HG03342 (cell line): ENCODE data around the gene FA2H.
A peak's percentile ranks its signal among the peaks of the same experiment; 100 is the strongest.
"Not testable (repeated sequence)": the region's sequence is repeated elsewhere in the genome, so short reads cannot be mapped to it uniquely, and the experiment has no call there.

Experiments
- ATAC-seq: cut with Tn5 transposase; IDR thresholded peaks from one replicate; pipeline ENCODE4 v1.9.1; 2021; ENCODE audit warnings: mild to moderate bottlenecking, moderate library complexity; ENCODE audit not compliant: unreplicated experiment

FA2H gene

GRCh38 chr16:74725651-74726455 lies 48.8 kb downstream of the FA2H start:
- ATAC-seq, result no peak

DNA sequence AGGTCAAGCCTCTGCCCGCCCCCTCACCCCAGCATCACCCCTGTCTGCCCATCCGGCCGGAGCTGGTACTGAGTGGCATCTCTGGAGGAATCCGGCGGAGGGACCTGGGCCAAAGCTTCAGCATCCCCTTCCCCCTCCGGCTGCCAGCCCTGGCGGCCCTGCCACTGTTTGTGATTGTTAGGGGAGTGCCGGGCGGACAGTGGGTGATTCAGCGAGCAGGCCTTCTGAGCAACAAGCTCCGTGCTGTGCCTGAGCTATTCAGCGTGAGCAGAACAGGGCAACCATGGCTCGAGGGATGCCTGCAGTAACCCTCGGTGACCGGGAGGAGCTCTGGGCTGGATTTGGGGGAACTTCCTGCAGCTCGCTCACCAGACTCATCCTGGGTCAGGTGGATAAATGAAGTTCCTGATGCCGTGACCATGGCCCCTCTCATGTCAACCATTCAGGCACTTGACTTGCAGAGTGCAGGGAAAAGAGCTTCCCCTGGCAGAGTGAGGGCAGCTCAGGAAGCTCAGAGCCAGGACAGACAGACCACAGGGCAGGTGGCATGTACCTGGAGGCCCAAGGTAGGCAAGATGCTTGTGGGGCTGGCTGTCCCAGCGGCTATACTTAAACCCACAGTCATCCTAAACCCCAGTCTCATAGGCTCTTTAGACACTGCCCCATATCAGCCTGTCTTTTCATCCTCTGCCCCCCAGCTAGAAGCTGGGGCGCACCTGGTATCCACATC lies 49.6 kb downstream of the FA2H start:
- no peak for ATAC-seq

- no peak for ATAC-seq
These were observed 51.4 kb downstream of the FA2H start for GRCh38 chr16:74723256-74723655.

DNA sequence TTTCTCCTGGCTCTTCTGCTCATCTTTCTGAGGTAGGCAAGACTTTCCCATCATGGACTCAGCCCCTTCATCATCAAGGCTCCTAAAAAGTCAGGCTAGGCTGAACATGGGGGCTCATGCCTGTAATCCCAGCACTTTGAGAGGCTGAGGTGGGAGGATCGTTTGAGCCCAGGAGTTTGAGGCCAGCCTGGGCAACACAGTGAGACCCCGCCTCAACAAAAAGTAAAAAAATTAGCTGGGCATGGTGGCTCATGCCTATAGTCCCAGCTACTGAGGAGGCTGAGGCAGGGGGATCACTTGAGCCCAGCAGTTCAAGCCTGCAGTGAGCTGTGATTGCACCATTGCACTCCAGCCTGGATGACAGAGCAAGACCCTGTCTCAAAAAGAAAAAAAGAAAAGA lies 52.5 kb downstream of the FA2H start:
- ATAC-seq, result not testable (repeated sequence)

DNA sequence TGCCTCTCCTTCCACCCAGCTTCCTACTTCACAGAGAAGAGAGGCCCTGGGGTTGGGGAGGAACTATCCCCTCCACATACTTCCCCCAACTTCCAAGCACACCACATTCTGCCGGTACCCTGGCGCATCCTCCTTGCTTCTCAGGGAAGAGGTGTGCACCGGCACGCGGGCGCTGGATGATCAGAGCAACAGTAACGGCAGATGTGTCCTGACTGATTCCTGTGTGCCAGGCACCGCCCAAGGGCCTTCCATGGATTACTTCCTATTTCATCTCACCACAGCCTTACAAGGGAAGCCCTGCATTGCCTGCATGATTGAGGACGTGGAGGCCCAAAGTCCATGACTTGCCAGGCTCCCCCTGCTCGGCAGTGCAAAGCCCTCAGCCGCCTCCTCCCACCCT lies 52.9 kb downstream of the FA2H start:
- no peak for ATAC-seq

DNA sequence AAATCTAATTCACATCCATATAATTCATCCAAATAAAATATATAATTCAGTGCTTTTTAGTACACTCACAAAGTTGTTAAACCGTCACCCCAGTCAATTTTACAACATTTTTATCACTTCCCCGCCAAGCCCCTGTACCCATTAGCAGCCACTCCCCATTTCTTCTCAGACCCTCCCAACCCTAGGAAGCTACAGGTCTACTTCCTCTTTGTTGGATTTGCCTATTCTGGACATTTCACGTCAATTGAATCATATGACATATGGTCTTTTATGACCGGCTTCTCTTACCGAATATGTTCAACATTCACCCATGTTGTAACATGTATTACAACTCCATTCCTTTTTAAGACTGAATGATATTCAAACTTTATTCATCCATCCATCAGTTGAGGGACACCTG lies 54.0 kb downstream of the FA2H start:
- ATAC-seq, result no peak

- ATAC-seq, result no peak
These were observed 55.6 kb downstream of the FA2H start for GRCh38 chr16:74718741-74719610.

GRCh38 chr16:74718140-74718539 lies 56.5 kb downstream of the FA2H start:
- no peak for ATAC-seq

GRCh38 chr16:74717367-74717766 lies 57.3 kb downstream of the FA2H start:
- no peak for ATAC-seq

- ATAC-seq, result no peak
These were observed 58.3 kb downstream of the FA2H start for GRCh38 chr16:74716355-74716754.

- ATAC-seq, result no peak
These were observed 60.7 kb downstream of the FA2H start for GRCh38 chr16:74713876-74714275.

GRCh38 chr16:74713325-74713724 lies 61.3 kb downstream of the FA2H start:
- ATAC-seq, result no peak

DNA sequence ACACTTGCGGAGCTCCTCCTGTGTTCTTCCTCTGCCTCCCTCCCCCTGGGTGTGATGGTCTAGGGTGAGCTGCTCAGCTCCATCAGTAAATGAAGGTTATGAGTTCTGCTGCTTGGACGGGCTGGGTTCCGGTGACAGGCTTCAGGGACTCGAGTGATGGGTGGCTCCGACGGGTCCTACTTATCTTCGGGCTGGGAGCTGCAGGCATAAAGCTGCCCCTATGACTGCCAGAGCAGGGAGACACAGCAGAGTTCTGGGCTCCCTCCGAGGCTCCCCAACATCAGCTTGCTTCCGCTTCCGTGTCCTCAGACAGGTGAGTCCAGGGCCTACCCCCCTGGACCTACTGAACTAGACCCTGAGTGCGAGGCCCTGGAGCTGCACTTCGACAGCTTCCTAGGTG lies 62.7 kb downstream of the FA2H start:
- ATAC-seq, result no peak

DNA sequence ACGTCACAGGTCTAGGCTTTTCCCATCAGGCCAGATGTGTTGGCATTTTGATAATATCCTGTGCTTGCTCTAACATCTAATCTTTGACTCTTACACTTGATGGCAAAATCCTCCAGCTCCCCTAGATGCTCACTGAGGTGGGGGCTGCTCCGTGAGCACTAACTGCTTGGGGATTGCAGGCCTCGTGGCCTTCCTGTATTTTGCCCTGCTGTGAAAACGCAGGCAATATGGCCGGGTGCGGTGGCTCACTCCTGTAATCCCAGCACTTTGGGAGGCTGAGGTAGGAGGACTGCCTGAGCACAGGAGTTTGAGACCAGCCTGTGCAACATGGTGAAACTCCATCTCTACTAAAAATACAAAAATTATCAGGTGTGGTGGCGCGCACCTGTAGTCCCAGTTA lies 64.2 kb downstream of the FA2H start:
- no peak for ATAC-seq

GRCh38 chr16:74709441-74709877 lies 65.2 kb downstream of the FA2H start:
- peak; percentile 88 for ATAC-seq

GRCh38 chr16:74700438-74701225 lies 74.0 kb downstream of the FA2H start, which contains the start of gene MLKL:
TSS of gene MLKL (minus strand) at chr16:74700862. CDS start at chr16:74695757, 5,105 bp downstream.
- ATAC-seq, result peak; percentile 43

DNA sequence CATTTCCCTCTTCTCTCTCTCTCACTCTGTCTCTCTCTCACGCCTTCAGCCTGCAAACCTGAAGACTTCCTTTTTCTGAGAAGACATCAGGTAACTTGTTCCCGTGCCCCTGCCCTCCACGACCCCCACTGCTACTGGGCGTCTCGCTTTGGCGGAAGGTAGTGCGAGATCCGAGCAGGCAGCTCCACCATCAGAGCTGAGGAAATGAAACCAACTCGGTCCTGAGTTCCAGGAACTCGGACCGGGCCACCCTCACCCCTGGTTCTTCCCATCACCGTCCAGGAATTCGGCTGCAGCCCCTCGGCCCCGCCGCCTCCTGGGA lies 74.5 kb downstream of the FA2H start:
- peak; percentile 22 for ATAC-seq

DNA sequence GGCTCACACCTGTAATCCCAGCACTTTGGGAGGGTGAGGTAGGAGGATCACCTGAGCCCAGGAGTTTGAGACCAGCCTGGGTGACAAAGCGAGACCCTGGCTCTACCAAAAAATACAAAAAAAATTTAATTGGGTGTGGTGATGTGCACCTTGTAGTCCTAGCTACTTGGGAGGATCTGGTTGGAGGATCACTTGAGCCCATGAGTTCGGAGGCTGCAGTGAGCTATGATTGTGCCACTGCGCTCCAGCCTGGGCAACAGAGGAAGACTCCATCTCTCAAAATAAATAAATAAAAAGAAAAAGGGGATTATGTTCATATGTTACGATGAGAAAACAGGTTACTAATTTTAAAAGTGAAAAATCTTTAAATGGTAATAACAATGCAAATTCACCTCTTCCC lies 75.0 kb downstream of the FA2H start:
- ATAC-seq, result no peak

GRCh38 chr16:74698222-74698621 lies 76.4 kb downstream of the FA2H start:
- no peak for ATAC-seq
